GM12874 (cell line): ENCODE measurements around the gene IDI1.

Experiments used
- CTCF ChIP-seq: IDR thresholded peaks from 2 replicates; pipeline ENCODE4 v1.5.1; 2011; ENCODE audit warnings: low read depth, mild to moderate bottlenecking, control low read depth, low read length, moderate library complexity; ENCODE audit not compliant: insufficient read depth

IDI1 gene

DNA sequence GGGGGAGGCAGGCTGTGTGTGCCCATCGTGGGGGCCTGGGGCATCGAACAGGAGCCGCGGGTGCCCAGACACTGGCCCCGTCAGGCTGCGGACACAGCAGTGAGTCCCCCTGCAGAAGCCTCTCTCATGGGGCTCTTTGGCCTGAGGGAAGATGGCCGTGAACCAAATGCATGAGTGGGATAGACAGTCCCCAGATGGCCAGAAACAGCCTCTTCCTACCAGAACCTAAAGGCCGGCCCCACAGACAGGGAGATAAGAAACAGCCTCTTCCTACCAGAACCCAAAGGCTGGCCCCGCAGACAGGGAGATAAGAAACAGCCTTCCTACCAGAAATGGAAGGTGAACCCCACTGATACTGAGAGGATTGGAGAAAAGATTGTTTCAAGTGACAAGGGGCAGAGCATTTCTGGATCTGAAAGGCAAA lies 39.8 kb downstream of the IDI1 start:
- TF ChIP-seq CTCF, result no peak

DNA sequence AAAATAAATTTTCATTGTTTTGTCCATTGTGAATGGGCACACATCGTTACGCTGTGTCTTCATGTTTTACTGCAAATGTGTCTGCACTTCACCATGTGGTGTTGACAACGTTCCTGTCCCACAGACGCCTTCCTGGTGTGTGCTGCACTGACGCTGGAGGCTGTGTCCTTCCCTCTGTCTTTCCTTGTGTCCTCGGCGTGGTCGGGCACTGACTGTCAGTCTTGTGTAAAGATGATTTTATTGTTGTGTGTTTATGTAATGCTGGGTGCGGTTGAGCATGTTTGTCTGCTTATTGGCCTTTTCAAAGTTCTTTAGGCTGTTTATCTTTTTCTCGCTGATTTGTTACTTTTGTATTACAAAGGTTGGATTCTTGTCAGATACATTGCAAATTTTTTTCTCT lies 41.3 kb downstream of the IDI1 start:
- TF ChIP-seq CTCF, result no peak

GRCh38 chr10:1006573-1006972 lies 42.3 kb downstream of the IDI1 start:
- no peak for TF ChIP-seq CTCF

GRCh38 chr10:1003884-1004670 lies 44.8 kb downstream of the IDI1 start:
- no peak for TF ChIP-seq CTCF

- no peak for TF ChIP-seq CTCF
Measured at GRCh38 chr10:1002425-1003006, 46.4 kb downstream of the IDI1 start.

GRCh38 chr10:997266-998022 lies 51.5 kb downstream of the IDI1 start:
- TF ChIP-seq CTCF, result no peak

GRCh38 chr10:996031-996430 lies 52.9 kb downstream of the IDI1 start:
- no peak for TF ChIP-seq CTCF
